ENCODE data around the gene MRPL11.
A peak's percentile ranks its signal among the peaks of the same experiment; 100 is the strongest.

DNA sequence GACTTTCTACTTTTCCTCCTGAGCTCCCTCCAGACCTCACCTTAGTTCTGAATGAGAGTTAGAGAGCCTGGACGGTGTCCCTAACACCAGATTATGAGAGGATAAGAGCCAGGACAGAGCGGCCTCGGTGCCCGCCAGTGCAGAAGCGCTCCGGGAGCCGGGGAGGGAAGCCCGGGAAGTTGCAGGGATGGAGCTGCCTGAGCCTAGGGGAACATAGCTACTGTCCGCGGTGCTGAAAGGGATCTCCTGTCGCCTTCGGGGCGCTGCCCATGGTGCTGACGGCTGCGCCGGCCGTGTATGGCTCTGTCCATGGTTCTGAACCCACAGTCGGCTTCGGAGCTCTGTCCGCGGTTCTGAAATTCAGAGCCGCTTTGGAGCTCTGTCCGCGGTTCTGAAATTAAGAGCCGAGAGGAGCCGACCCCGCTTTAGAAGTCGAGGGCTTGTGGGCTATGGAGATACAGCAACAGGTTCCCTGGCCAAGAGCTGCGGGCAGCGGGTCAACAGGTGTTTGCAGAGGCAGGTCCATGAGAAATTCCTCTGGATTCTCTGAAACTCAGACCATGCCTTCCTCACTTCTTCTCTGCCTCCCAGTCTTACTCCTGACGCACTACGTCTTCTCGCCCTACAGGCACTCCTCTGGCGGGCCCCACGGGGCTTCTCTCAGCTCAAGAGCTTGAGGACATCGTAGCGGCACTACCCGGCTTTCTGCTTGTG, 17.0 kb downstream of the MRPL11 start:
- TF ChIP-seq, protein P1, sequence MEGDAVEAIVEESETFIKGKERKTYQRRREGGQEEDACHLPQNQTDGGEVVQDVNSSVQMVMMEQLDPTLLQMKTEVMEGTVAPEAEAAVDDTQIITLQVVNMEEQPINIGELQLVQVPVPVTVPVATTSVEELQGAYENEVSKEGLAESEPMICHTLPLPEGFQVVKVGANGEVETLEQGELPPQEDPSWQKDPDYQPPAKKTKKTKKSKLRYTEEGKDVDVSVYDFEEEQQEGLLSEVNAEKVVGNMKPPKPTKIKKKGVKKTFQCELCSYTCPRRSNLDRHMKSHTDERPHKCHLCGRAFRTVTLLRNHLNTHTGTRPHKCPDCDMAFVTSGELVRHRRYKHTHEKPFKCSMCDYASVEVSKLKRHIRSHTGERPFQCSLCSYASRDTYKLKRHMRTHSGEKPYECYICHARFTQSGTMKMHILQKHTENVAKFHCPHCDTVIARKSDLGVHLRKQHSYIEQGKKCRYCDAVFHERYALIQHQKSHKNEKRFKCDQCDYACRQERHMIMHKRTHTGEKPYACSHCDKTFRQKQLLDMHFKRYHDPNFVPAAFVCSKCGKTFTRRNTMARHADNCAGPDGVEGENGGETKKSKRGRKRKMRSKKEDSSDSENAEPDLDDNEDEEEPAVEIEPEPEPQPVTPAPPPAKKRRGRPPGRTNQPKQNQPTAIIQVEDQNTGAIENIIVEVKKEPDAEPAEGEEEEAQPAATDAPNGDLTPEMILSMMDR (IDR thresholded peaks at IDR 0.05) = peak in 1 of 6 experiments; percentile 21
- TF ChIP-seq POLR2A (IDR thresholded peaks at IDR 0.05) = no peak

Measured in Peyer's patch (tissue), 4 donors.